Measurements from ENCODE around the gene PHLDA3. TPM values are rescaled to one million over a fixed set of nuclear protein-coding genes. Genes with fewer than 3 reads are reported as not detected.
A peak's percentile ranks its signal among the peaks of the same experiment; 100 is the strongest.

PHLDA3 gene
- total and polyA plus RNA-seq, 2 of the 13 experiments (the other 11 are each of a cell fraction or from before 2014, with no cell fraction given) = 16.7 to 33.6 TPM

GRCh38 chr1:201444792-201445191 is 24.2 kb downstream of the PHLDA3 start:
- H3K9ac ChIP-seq (ENCODE audit: insufficient read depth, low read depth, low read length) = no peak overlapping the region
- no TSS peak for BruUV-seq (replicated peaks)
- DNase-seq (ENCODE audit: low spot score) = no peak
- H3K27ac ChIP-seq (ENCODE audit: extremely low read length, insufficient read depth, low read length) = no peak overlapping the region
- H3K4me1 ChIP-seq (ENCODE audit: insufficient read depth, low read length) = peaks cover 23% of the 10 kb centered on the region
- no peaks in the 10 kb centered on the region for H3K79me2 ChIP-seq (ENCODE audit: insufficient read depth, low read length)
- no peak overlapping the region for H3K4me2 ChIP-seq (ENCODE audit: low read depth, low read length)
- whole genome bisulfite sequencing (ENCODE audit: low lambda C conversion rate) = 40% methylated on average over 4 of the region's 4 CpGs
- H3K4me3 ChIP-seq (replicated peaks in 1 of 3; ENCODE audit: insufficient read depth in 1 of 3, low read depth in 2 of 3, low read length in 3 of 3) = no peak overlapping the region
- intact Hi-C loops (cut with micrococcal nuclease; ENCODE audit: unreplicated experiment) = no loop called here
- H2AFZ ChIP-seq (ENCODE audit: low read length) = no peak overlapping the region
- in situ Hi-C loops (cut with HindIII; ENCODE audit: extremely low pct_ligation_motif_present, low pct_unique_long_range_greater_than_20kb) = loop anchor here (5.0 kb wide), 1 partner anchor 68 kb away; no protein-coding TSS in a partner anchor
- ChIA-PET CTCF (ENCODE audit: low intra/inter-chr PET ratio, low total read pairs) (no interaction called here), POLR2A (no interaction called here)
- no peaks in the 10 kb centered on the region for H3K36me3 ChIP-seq (replicated peaks in 1 of 2; ENCODE audit: control insufficient read depth in 1 of 2, insufficient read depth in 2 of 2, low read length in 2 of 2)
- no peak for FAIRE-seq
- TF ChIP-seq CREB1 (IDR thresholded peaks at IDR 0.05) (peak; percentile 94), CREB1 (CRISPR knock-in tag; IDR thresholded peaks at IDR 0.05) (no peak), ATF7 (IDR thresholded peaks at IDR 0.05) (peak; percentile 97), ATF7 (CRISPR knock-in tag; IDR thresholded peaks at IDR 0.05) (no peak), ZNF619 (CRISPR knock-in tag; IDR thresholded peaks at IDR 0.05) (no peak)
- H3K9me3 ChIP-seq (ENCODE audit: low read length) = no peaks in the 10 kb centered on the region
- H4K20me1 ChIP-seq (ENCODE audit: insufficient read depth, low read length) = no peaks in the 10 kb centered on the region
- peaks cover 0 to 9% of the 10 kb centered on the region in 2 experiments; a peak in 2 of 5 replicates for H3K27me3 ChIP-seq (ENCODE audit: control insufficient read depth in 1 of 2, insufficient read depth in 2 of 2, low read length in 2 of 2)
- no peak for ATAC-seq

- no peaks in the 10 kb centered on the region for H3K79me2 ChIP-seq (ENCODE audit: insufficient read depth, low read length)
- ChIA-PET POLR2A (no interaction called here), CTCF (ENCODE audit: low intra/inter-chr PET ratio, low total read pairs) (no interaction called here)
- DNase-seq (ENCODE audit: low spot score) (no peak), FAIRE-seq (no peak), ATAC-seq (no peak)
- peaks cover 12% of the 10 kb centered on the region for H3K4me1 ChIP-seq (ENCODE audit: insufficient read depth, low read length)
- intact Hi-C loops (cut with micrococcal nuclease; ENCODE audit: unreplicated experiment) (no loop called here), in situ Hi-C loops (cut with HindIII; ENCODE audit: extremely low pct_ligation_motif_present, low pct_unique_long_range_greater_than_20kb) (no loop called here)
- no peak overlapping the region for H3K4me3 ChIP-seq (replicated peaks in 1 of 3; ENCODE audit: insufficient read depth in 1 of 3, low read depth in 2 of 3, low read length in 3 of 3)
- no TSS peak for BruUV-seq (replicated peaks)
- no peaks in the 10 kb centered on the region for H3K36me3 ChIP-seq (replicated peaks in 1 of 2; ENCODE audit: control insufficient read depth in 1 of 2, insufficient read depth in 2 of 2, low read length in 2 of 2)
- no peak overlapping the region for H2AFZ ChIP-seq (ENCODE audit: low read length)
- WGBS (ENCODE audit: low lambda C conversion rate) = 49% methylated on average over 7 of the region's 7 CpGs
- H4K20me1 ChIP-seq (ENCODE audit: insufficient read depth, low read length) = no peaks in the 10 kb centered on the region
- H3K4me2 ChIP-seq (ENCODE audit: low read depth, low read length) = no peak overlapping the region
- no peaks in the 10 kb centered on the region for H3K9me3 ChIP-seq (ENCODE audit: low read length)
- H3K9ac ChIP-seq (ENCODE audit: insufficient read depth, low read depth, low read length) = no peak overlapping the region
- H3K27me3 ChIP-seq (ENCODE audit: control insufficient read depth in 1 of 2, insufficient read depth in 2 of 2, low read length in 2 of 2) = peaks cover 0 to 9% of the 10 kb centered on the region in 2 experiments; a peak in 2 of 5 replicates
- no peak overlapping the region for H3K27ac ChIP-seq (ENCODE audit: extremely low read length, insufficient read depth, low read length)
- no peak for TF ChIP-seq ATF4 (CRISPR knock-in tag; IDR thresholded peaks at IDR 0.05)
- TF ChIP-seq PAWR (CRISPR knock-in tag; IDR thresholded peaks at IDR 0.05; ENCODE audit: borderline replicate concordance) = no peak
- TF ChIP-seq EEA1 (CRISPR knock-in tag; IDR thresholded peaks at IDR 0.05; ENCODE audit: borderline replicate concordance) = no peak
- TF ChIP-seq ZNF674 (CRISPR knock-in tag; IDR thresholded peaks at IDR 0.05; ENCODE audit: low read depth) = no peak
- no peak for TF ChIP-seq ZMAT3 (CRISPR knock-in tag; conservative IDR thresholded peaks at IDR 0.05)
- no peak for TF ChIP-seq ZFYVE20 (CRISPR knock-in tag; IDR thresholded peaks at IDR 0.05; ENCODE audit: borderline replicate concordance, low read depth)
- no peak for TF ChIP-seq TFDP2 (CRISPR knock-in tag; IDR thresholded peaks at IDR 0.05)
- no peak for TF ChIP-seq CBFB (CRISPR knock-in tag; IDR thresholded peaks at IDR 0.05)
- TF ChIP-seq ZBTB42 (CRISPR knock-in tag; IDR thresholded peaks at IDR 0.05) = no peak
- no peak for TF ChIP-seq AKAP8 (CRISPR knock-in tag; IDR thresholded peaks at IDR 0.05)
- TF ChIP-seq ZXDC (CRISPR knock-in tag; IDR thresholded peaks at IDR 0.05) = no peak
- TF ChIP-seq ZNF331 (CRISPR knock-in tag; IDR thresholded peaks at IDR 0.05) = no peak
Observed at GRCh38 chr1:201443747-201444146, 25.2 kb downstream of the PHLDA3 start.
